Medulla oblongata (tissue), 1 donor: ENCODE results near the gene TXLNB.
"Not testable (repeated sequence)": the region's sequence is repeated elsewhere in the genome, so short reads cannot be mapped to it uniquely, and the experiment has no call there.

ENCODE experiments used
- DNase-seq: peaks from one replicate; pipeline ENCODE4 v3.0.0-alpha.2; 2015; ENCODE audit errors: extremely low spot score

TXLNB gene

GRCh38 chr6:139236105-139236504, 55.7 kb downstream of the TXLNB start:
- DNase-seq: no peak

GRCh38 chr6:139235661-139236060, 56.1 kb downstream of the TXLNB start:
- no peak for DNase-seq

GRCh38 chr6:139234193-139234592, 57.6 kb downstream of the TXLNB start:
- DNase-seq: not testable (repeated sequence)

- DNase-seq: no peak
Observed at GRCh38 chr6:139231206-139231605, 60.6 kb downstream of the TXLNB start.

- no peak for DNase-seq
Observed at GRCh38 chr6:139230391-139230840, 61.4 kb downstream of the TXLNB start.

- DNase-seq: not testable (repeated sequence)
Observed at GRCh38 chr6:139228387-139228786, 63.4 kb downstream of the TXLNB start.

GRCh38 chr6:139219746-139220145, 72.1 kb downstream of the TXLNB start:
- DNase-seq: no peak

GRCh38 chr6:139219271-139219729, 72.5 kb downstream of the TXLNB start:
- DNase-seq: peak; percentile 94

- not testable (repeated sequence) for DNase-seq
Observed at GRCh38 chr6:139212460-139212859, 79.3 kb downstream of the TXLNB start.

- DNase-seq: not testable (repeated sequence)
Observed at GRCh38 chr6:139210766-139211165, 81.0 kb downstream of the TXLNB start.

- DNase-seq: no peak
Observed at GRCh38 chr6:139205843-139206242, 86.0 kb downstream of the TXLNB start.

GRCh38 chr6:139204978-139205377, 86.8 kb downstream of the TXLNB start:
- DNase-seq: no peak

- DNase-seq: no peak
Observed at GRCh38 chr6:139201378-139201777, 90.4 kb downstream of the TXLNB start.

GRCh38 chr6:139198529-139199288, 93.1 kb downstream of the TXLNB start:
- no peak for DNase-seq

GRCh38 chr6:139194740-139195139, 97.1 kb downstream of the TXLNB start:
- no peak for DNase-seq
